ENCODE measurements around the gene MAP3K5. TPM values are rescaled to one million over a fixed set of nuclear protein-coding genes. Genes with fewer than 3 reads are reported as not detected.
"Not testable (repeated sequence)": the region's sequence is repeated elsewhere in the genome, so short reads cannot be mapped to it uniquely, and the experiment has no call there.

The MAP3K5 gene
- total RNA-seq, 1 donor from 2014 or later, result 6.8 TPM

- Histone ChIP-seq H3K27ac (ENCODE audit: low read depth, low read length) (no peak overlapping the region), H3K4me3 (ENCODE audit: low read length in 3 of 3) (no peak overlapping the region), H3K9me3 (ENCODE audit: control insufficient read depth in 3 of 3, low read length in 3 of 3) (no peaks in the 10 kb centered on the region), H3K9ac (ENCODE audit: low read depth in 1 of 3, low read length in 3 of 3) (no peak overlapping the region), H3K4me1 (ENCODE audit: control insufficient read depth in 3 of 3, insufficient read depth in 3 of 3, low read length in 3 of 3) (peaks cover 3 to 20% (median 5%) of the 10 kb centered on the region in 3 donors), H3K27me3 (ENCODE audit: control insufficient read depth in 3 of 3, insufficient read depth in 3 of 3, low read length in 3 of 3) (no peaks in the 10 kb centered on the region), H3K36me3 (ENCODE audit: control insufficient read depth in 3 of 3, insufficient read depth in 3 of 3, low read length in 3 of 3) (peaks cover 3 to 14% (median 7%) of the 10 kb centered on the region in 3 donors)
Observed at GRCh38 chr6:136594671-136595070, 197.6 kb downstream of the MAP3K5 start.

GRCh38 chr6:136593748-136594490 is 198.4 kb downstream of the MAP3K5 start:
- no peak overlapping the region for H3K4me3 ChIP-seq (ENCODE audit: low read length in 3 of 3)
- H3K36me3 ChIP-seq (ENCODE audit: control insufficient read depth in 3 of 3, insufficient read depth in 3 of 3, low read length in 3 of 3), result peaks cover 3 to 15% (median 7%) of the 10 kb centered on the region in 3 donors
- no peaks in the 10 kb centered on the region for H3K9me3 ChIP-seq (ENCODE audit: control insufficient read depth in 3 of 3, low read length in 3 of 3)
- H3K4me1 ChIP-seq (ENCODE audit: control insufficient read depth in 3 of 3, insufficient read depth in 3 of 3, low read length in 3 of 3), result peaks cover 0 to 15% (median 0%) of the 10 kb centered on the region in 3 donors
- H3K9ac ChIP-seq (ENCODE audit: low read depth in 1 of 3, low read length in 3 of 3), result no peak overlapping the region
- no peaks in the 10 kb centered on the region for H3K27me3 ChIP-seq (ENCODE audit: control insufficient read depth in 3 of 3, insufficient read depth in 3 of 3, low read length in 3 of 3)
- no peak overlapping the region for H3K27ac ChIP-seq (ENCODE audit: low read depth, low read length)

GRCh38 chr6:136592930-136593673 is 199.2 kb downstream of the MAP3K5 start:
- H3K4me3 ChIP-seq (ENCODE audit: low read length in 3 of 3), result no peak overlapping the region
- H3K27ac ChIP-seq (ENCODE audit: low read depth, low read length), result no peak overlapping the region
- H3K4me1 ChIP-seq (ENCODE audit: control insufficient read depth in 3 of 3, insufficient read depth in 3 of 3, low read length in 3 of 3), result peaks cover 0 to 10% (median 0%) of the 10 kb centered on the region in 3 donors
- peaks cover 3 to 15% (median 7%) of the 10 kb centered on the region in 3 donors for H3K36me3 ChIP-seq (ENCODE audit: control insufficient read depth in 3 of 3, insufficient read depth in 3 of 3, low read length in 3 of 3)
- H3K9ac ChIP-seq (ENCODE audit: low read depth in 1 of 3, low read length in 3 of 3), result no peak overlapping the region
- H3K27me3 ChIP-seq (ENCODE audit: control insufficient read depth in 3 of 3, insufficient read depth in 3 of 3, low read length in 3 of 3), result no peaks in the 10 kb centered on the region
- no peaks in the 10 kb centered on the region for H3K9me3 ChIP-seq (ENCODE audit: control insufficient read depth in 3 of 3, low read length in 3 of 3)

- Histone ChIP-seq H3K36me3 (ENCODE audit: control insufficient read depth in 3 of 3, insufficient read depth in 3 of 3, low read length in 3 of 3) (peaks cover 3 to 15% (median 7%) of the 10 kb centered on the region in 3 donors), H3K27me3 (ENCODE audit: control insufficient read depth in 3 of 3, insufficient read depth in 3 of 3, low read length in 3 of 3) (no peaks in the 10 kb centered on the region), H3K9ac (ENCODE audit: low read depth in 1 of 3, low read length in 3 of 3) (no peak overlapping the region), H3K4me3 (ENCODE audit: low read length in 3 of 3) (no peak overlapping the region), H3K9me3 (ENCODE audit: control insufficient read depth in 3 of 3, low read length in 3 of 3) (no peaks in the 10 kb centered on the region), H3K27ac (ENCODE audit: low read depth, low read length) (no peak overlapping the region), H3K4me1 (ENCODE audit: control insufficient read depth in 3 of 3, insufficient read depth in 3 of 3, low read length in 3 of 3) (peaks cover 0 to 12% (median 0%) of the 10 kb centered on the region in 3 donors)
Observed at GRCh38 chr6:136591617-136592016, 200.7 kb downstream of the MAP3K5 start.

- H3K9ac ChIP-seq (ENCODE audit: low read depth in 1 of 3, low read length in 3 of 3); H3K27ac ChIP-seq (ENCODE audit: low read depth, low read length); H3K27me3 ChIP-seq (ENCODE audit: control insufficient read depth in 3 of 3, insufficient read depth in 3 of 3, low read length in 3 of 3); H3K9me3 ChIP-seq (ENCODE audit: control insufficient read depth in 3 of 3, low read length in 3 of 3); H3K4me3 ChIP-seq (ENCODE audit: low read length in 3 of 3): not testable (repeated sequence)
- Histone ChIP-seq H3K36me3 (ENCODE audit: control insufficient read depth in 3 of 3, insufficient read depth in 3 of 3, low read length in 3 of 3) (peaks cover 3 to 15% (median 7%) of the 10 kb centered on the region in 3 donors), H3K4me1 (ENCODE audit: control insufficient read depth in 3 of 3, insufficient read depth in 3 of 3, low read length in 3 of 3) (peaks cover 3 to 16% (median 4%) of the 10 kb centered on the region in 3 donors)
Observed at GRCh38 chr6:136590846-136591245, 201.4 kb downstream of the MAP3K5 start.

GRCh38 chr6:136587527-136587926 is 204.8 kb downstream of the MAP3K5 start:
- peaks cover 3 to 15% (median 6%) of the 10 kb centered on the region in 3 donors for H3K36me3 ChIP-seq (ENCODE audit: control insufficient read depth in 3 of 3, insufficient read depth in 3 of 3, low read length in 3 of 3)
- no peak overlapping the region for H3K9ac ChIP-seq (ENCODE audit: low read depth in 1 of 3, low read length in 3 of 3)
- no peak overlapping the region for H3K27ac ChIP-seq (ENCODE audit: low read depth, low read length)
- H3K27me3 ChIP-seq (ENCODE audit: control insufficient read depth in 3 of 3, insufficient read depth in 3 of 3, low read length in 3 of 3), result no peaks in the 10 kb centered on the region
- no peaks in the 10 kb centered on the region for H3K9me3 ChIP-seq (ENCODE audit: control insufficient read depth in 3 of 3, low read length in 3 of 3)
- peaks cover 3 to 6% (median 4%) of the 10 kb centered on the region in 3 donors for H3K4me1 ChIP-seq (ENCODE audit: control insufficient read depth in 3 of 3, insufficient read depth in 3 of 3, low read length in 3 of 3)
- H3K4me3 ChIP-seq (ENCODE audit: low read length in 3 of 3), result no peak overlapping the region

- Histone ChIP-seq H3K27me3 (ENCODE audit: control insufficient read depth in 3 of 3, insufficient read depth in 3 of 3, low read length in 3 of 3) (no peaks in the 10 kb centered on the region), H3K4me3 (ENCODE audit: low read length in 3 of 3) (no peak overlapping the region), H3K9ac (ENCODE audit: low read depth in 1 of 3, low read length in 3 of 3) (no peak overlapping the region), H3K36me3 (ENCODE audit: control insufficient read depth in 3 of 3, insufficient read depth in 3 of 3, low read length in 3 of 3) (peaks cover 0 to 13% (median 3%) of the 10 kb centered on the region in 3 donors), H3K4me1 (ENCODE audit: control insufficient read depth in 3 of 3, insufficient read depth in 3 of 3, low read length in 3 of 3) (peaks cover 3 to 6% (median 4%) of the 10 kb centered on the region in 3 donors), H3K9me3 (ENCODE audit: control insufficient read depth in 3 of 3, low read length in 3 of 3) (no peaks in the 10 kb centered on the region), H3K27ac (ENCODE audit: low read depth, low read length) (no peak overlapping the region)
Observed at GRCh38 chr6:136586295-136586694, 206.0 kb downstream of the MAP3K5 start.

GRCh38 chr6:136585523-136585922 is 206.8 kb downstream of the MAP3K5 start:
- H3K27ac ChIP-seq (ENCODE audit: low read depth, low read length); H3K9ac ChIP-seq (ENCODE audit: low read depth in 1 of 3, low read length in 3 of 3); H3K4me3 ChIP-seq (ENCODE audit: low read length in 3 of 3); H3K9me3 ChIP-seq (ENCODE audit: control insufficient read depth in 3 of 3, low read length in 3 of 3); H3K4me1 ChIP-seq (ENCODE audit: control insufficient read depth in 3 of 3, insufficient read depth in 3 of 3, low read length in 3 of 3); H3K27me3 ChIP-seq (ENCODE audit: control insufficient read depth in 3 of 3, insufficient read depth in 3 of 3, low read length in 3 of 3): not testable (repeated sequence)
- peaks cover 0 to 11% (median 0%) of the 10 kb centered on the region in 3 donors for H3K36me3 ChIP-seq (ENCODE audit: control insufficient read depth in 3 of 3, insufficient read depth in 3 of 3, low read length in 3 of 3)

- not testable (repeated sequence) for H3K27me3 ChIP-seq (ENCODE audit: control insufficient read depth in 3 of 3, insufficient read depth in 3 of 3, low read length in 3 of 3); H3K27ac ChIP-seq (ENCODE audit: low read depth, low read length); H3K9me3 ChIP-seq (ENCODE audit: control insufficient read depth in 3 of 3, low read length in 3 of 3); H3K4me1 ChIP-seq (ENCODE audit: control insufficient read depth in 3 of 3, insufficient read depth in 3 of 3, low read length in 3 of 3); H3K9ac ChIP-seq (ENCODE audit: low read depth in 1 of 3, low read length in 3 of 3); H3K4me3 ChIP-seq (ENCODE audit: low read length in 3 of 3)
- H3K36me3 ChIP-seq (ENCODE audit: control insufficient read depth in 3 of 3, insufficient read depth in 3 of 3, low read length in 3 of 3), result peaks cover 0 to 10% (median 3%) of the 10 kb centered on the region in 3 donors
Observed at GRCh38 chr6:136584290-136584689, 208.0 kb downstream of the MAP3K5 start.
